Activated T-cell treated with anti-CD3 and anti-CD28 coated beads, Interleukin-2, amount 50 U/mL, for 24 hours (primary cell): ENCODE data around the gene RGS19.

Source experiments
- DNase-seq: peaks from one replicate; pipeline ENCODE4 v3.0.0-alpha.2; 2020
- H3K27ac Mint-ChIP-seq: 2 replicates; pipeline ENCODE4 v1.8.0; 2020; ENCODE audit warnings: mild to moderate bottlenecking, mixed read lengths
- H3K27me3 Mint-ChIP-seq: 2 replicates; pipeline ENCODE4 v1.8.0; 2020; ENCODE audit warnings: mixed read lengths
- H3K36me3 Mint-ChIP-seq: 2 replicates; pipeline ENCODE4 v1.8.0; 2020; ENCODE audit warnings: low read depth, mixed read lengths
- H3K4me1 Mint-ChIP-seq: 2 replicates; pipeline ENCODE4 v1.8.0; 2020; ENCODE audit warnings: low read depth, mixed read lengths
- H3K4me3 Mint-ChIP-seq: 2 replicates; pipeline ENCODE4 v1.8.0; 2020; ENCODE audit warnings: mild to moderate bottlenecking, moderate library complexity, mixed read lengths
- H3K9me3 Mint-ChIP-seq: 2 replicates; pipeline ENCODE4 v1.8.0; 2020; ENCODE audit warnings: mixed read lengths

Gene RGS19

DNA sequence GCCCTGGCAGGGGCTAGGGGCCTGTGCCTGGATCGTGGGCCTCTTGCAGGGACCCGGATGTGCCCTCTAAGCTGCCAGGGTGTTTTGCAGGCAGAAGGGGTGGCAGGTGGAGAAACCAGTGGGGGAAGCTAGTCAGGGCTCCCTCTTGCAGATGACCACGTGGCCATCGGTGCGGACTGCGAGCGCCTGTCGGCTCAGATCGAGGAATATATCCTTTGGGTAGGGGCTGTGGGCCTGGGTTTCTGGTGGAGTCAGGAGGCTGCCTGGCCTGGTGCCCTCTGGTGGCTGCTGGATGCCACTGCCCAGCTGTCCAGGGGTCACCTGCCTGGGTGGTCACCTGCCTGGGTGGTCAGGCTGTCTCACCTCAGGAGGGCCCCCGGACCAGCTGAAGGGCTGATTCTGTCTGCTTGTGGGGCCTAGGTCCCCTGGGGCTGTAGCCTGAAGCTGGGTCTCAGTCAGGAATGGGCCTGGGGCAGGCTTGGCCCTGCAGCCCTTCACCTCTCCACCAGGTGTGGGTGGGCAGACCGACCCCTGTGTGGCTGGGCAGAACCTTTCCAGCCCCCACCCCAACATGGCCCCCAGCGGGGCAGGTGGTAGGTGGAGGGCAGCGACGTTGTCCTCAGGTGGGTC is 9.6 kb downstream of the RGS19 start:
- no peaks in the 10 kb centered on the region for H3K9me3 Mint-ChIP-seq
- no peak for DNase-seq
- H3K27me3 Mint-ChIP-seq: no peaks in the 10 kb centered on the region
- H3K4me3 Mint-ChIP-seq: no peak overlapping the region
- H3K36me3 Mint-ChIP-seq: peaks cover 29% of the 10 kb centered on the region
- peaks cover 32% of the 10 kb centered on the region for H3K4me1 Mint-ChIP-seq
- no peak overlapping the region for H3K27ac Mint-ChIP-seq

DNA sequence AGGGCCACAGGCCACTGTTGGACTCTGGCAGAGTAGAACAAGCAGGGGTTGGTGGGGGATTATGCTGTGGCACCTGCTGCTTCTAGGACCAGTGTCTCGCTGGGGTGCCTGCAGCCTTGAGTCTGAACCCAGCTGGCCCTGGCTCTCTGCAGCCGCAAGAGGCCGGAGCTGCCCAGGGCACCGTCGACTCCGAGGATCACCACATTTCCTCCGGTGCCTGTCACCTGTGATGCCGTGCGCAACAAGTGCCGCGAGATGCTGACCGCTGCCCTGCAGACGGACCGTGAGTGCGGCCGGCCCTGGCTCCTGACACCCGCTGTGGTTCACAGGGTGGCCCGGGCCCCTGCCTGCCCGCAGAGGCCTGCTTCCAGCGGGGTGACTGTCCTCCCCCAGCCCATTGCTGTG is 10.1 kb downstream of the RGS19 start:
- H3K27ac Mint-ChIP-seq: peak overlapping the region; percentile 14
- H3K4me1 Mint-ChIP-seq: peaks cover 37% of the 10 kb centered on the region
- peaks cover 24% of the 10 kb centered on the region for H3K36me3 Mint-ChIP-seq

DNA sequence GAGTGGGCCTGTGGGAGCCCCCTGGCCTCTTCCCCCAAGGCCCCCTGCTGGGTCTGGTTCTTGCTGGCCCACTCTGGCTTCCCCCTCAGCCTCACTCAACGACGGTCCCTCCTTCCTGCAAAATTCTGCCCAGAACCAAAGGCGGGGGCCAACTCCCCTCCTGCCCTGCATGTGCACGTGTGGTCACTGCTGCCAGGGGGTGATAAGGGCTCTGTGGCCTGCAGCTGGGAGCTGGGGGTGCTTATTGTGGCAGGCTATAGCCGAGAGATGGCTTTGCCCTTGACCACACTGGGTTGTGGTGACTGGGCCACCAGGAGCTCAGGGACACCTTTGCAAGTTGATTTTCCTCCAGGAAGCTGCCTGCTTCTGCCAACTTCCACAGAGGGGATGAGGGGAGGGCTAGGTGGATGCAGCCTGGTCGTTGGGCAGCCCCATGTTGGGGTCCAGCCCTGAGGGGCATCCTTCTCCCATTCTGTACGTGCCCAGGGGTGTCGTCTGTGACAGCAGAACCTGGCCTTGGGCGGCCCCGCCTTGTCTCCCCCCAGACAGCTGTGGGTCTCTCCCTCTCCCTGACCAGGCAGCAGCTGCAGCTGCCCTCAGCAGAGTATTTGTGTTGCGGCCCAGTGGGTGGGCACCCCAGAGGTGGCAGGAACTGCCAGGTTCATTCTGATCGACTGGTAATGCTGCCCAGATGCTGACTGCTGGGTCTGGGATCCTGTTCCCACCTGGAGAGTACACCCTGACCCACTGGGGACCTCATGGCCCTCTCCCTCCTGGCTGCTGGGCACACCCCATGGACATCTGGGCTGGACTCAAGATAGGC is 10.7 kb downstream of the RGS19 start:
- no peaks in the 10 kb centered on the region for H3K27me3 Mint-ChIP-seq
- H3K36me3 Mint-ChIP-seq: peaks cover 18% of the 10 kb centered on the region
- peaks cover 44% of the 10 kb centered on the region for H3K4me1 Mint-ChIP-seq
- H3K9me3 Mint-ChIP-seq: no peaks in the 10 kb centered on the region
- H3K4me3 Mint-ChIP-seq: no peak overlapping the region
- DNase-seq: no peak
- H3K27ac Mint-ChIP-seq: peak overlapping the region; percentile 14

More for the DNA sequence above, 10.1 kb downstream of the RGS19 start:
- Mint-ChIP-seq H3K9me3 (no peaks in the 10 kb centered on the region), H3K27me3 (no peaks in the 10 kb centered on the region), H3K4me3 (no peak overlapping the region)
- no peak for DNase-seq

DNA sequence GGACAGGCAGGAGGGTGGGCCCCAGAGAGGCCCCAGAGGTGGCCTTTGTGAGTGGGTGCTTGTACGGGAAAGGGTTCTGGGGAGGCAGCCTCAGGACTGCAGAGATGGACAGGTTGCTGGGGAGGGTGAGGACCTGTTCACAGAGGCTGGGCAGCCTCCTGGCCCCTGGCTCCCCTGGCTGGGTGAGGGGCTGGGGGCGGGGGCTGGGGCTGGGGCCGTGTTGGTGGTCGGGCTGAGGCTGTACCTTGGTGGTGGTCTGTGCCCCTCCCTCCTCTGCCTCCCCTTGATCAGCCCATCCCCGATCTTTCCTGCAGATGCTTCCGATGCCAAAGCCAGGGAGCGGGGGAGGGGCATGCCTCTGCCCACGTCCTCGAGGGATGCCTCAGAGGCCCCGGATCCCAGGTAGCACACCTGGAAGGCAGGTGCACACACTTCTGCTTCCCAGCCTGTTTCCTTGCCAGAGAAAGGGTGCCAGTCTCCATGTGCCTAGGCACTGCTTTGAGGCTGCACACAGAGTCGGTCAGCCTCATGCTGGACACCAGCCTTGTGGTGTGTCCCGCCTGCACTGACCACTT is 11.5 kb downstream of the RGS19 start:
- no peak for DNase-seq
- Mint-ChIP-seq H3K4me3 (no peak overlapping the region), H3K36me3 (peaks cover 11% of the 10 kb centered on the region), H3K27ac (no peak overlapping the region), H3K9me3 (no peaks in the 10 kb centered on the region), H3K4me1 (peaks cover 44% of the 10 kb centered on the region), H3K27me3 (no peaks in the 10 kb centered on the region)

DNA sequence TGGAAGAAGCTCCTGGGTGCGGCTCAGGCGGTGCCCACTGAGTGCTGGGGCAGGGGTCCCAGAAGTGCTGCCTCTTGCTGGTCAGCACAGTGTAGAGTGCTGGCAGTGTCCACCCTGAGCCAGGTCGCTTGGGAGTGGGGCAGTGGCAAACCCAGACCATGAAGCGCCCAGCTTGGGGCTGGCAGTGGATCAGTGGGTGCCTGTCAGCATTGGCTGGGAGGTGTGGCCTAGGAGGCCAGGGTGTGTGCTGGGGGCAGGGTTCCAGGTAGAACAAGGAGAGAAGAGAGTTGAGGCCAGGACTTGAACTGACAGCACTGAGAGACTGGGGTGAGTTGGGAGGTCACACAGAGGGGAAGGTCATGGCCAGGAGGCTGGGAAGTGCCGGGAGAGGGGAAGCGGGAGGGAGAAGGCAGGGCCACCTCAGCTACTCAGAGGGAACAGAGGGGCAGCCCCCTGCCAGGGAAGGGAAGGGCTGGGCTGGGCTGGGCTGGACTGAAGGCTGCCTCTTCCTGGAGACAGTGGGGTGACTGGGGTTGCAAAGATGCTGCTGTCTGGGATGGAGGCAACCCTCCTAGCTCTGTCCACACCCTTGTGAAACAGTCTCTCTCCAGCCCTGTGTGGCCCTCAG is 12.2 kb downstream of the RGS19 start:
- peaks cover 49% of the 10 kb centered on the region for H3K4me1 Mint-ChIP-seq
- H3K4me3 Mint-ChIP-seq: no peak overlapping the region
- H3K36me3 Mint-ChIP-seq: peaks cover 5% of the 10 kb centered on the region
- no peak for DNase-seq
- H3K9me3 Mint-ChIP-seq: no peaks in the 10 kb centered on the region
- no peaks in the 10 kb centered on the region for H3K27me3 Mint-ChIP-seq
- H3K27ac Mint-ChIP-seq: peak overlapping the region; percentile 45

DNA sequence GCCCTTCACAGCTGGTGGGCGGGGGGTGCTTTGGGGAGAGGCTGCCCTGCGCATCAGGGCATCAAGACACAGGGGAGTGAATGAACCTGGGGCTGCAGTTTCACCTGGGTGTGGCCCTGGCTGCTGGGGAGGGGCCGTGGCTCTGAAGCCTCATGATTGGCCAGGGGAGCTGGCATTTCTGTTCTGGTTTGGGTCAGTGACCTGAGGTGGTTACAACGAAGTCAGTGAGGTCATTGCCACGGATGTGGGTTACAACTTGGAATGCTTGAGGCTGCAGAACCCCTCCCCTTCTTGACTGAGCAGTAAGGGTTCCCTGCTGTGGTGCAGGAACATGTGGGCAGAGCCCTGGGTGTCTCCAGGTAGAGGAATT is 13.4 kb downstream of the RGS19 start:
- H3K9me3 Mint-ChIP-seq: no peaks in the 10 kb centered on the region
- no peaks in the 10 kb centered on the region for H3K27me3 Mint-ChIP-seq
- H3K4me3 Mint-ChIP-seq: peak overlapping the region; percentile 21
- peak; percentile 58 for DNase-seq
- H3K27ac Mint-ChIP-seq: peak overlapping the region; percentile 75
- no peaks in the 10 kb centered on the region for H3K36me3 Mint-ChIP-seq
- peaks cover 50% of the 10 kb centered on the region for H3K4me1 Mint-ChIP-seq

DNA sequence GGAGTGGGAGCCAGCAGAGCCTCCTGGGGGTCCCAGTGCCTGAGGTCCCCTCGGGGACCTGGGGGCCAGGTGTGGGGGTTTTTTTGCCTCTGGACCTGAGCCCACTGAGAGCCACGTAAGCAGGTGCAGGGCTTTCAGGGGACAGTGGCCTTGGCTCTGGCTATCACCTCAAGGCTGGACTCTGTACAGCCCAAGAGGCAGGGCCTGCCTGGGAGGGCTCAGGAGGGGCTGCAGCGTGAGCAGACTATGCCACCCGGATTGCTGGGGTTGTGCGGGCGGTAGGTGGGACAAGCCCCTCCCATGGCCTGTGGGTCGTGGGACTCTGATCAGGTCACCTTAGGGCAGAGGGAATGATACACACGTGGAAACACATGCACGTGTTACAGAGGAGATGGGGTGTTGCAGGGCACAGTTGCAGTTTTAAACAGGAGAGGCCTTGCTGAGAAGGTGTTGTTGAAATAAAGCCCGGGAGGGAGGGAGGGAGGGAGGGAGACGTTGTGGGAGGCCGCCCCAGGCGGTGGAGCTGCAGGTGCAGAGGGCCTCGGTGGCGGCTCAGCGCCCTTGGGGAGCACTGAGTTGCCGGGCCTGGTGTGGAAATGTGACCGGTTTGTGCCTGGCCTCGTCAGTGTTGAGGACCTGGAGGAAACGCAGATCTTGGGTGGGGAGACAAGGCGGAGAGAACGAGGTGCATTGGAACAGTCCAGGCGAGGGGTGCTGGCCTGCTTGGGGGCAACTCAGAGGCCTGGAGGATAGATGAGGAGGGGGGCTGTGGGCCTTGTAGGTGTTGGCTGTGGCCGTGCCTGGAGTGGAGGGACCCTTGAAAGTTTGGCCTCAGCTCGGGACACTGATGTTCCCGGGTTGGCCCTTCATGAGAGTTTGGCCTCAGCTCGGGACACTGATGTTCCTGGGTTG is 14.0 kb downstream of the RGS19 start:
- DNase-seq: no peak
- Mint-ChIP-seq H3K9me3 (no peaks in the 10 kb centered on the region), H3K4me1 (peaks cover 50% of the 10 kb centered on the region), H3K27me3 (no peaks in the 10 kb centered on the region), H3K4me3 (peak overlapping the region; percentile 21), H3K36me3 (no peaks in the 10 kb centered on the region), H3K27ac (peak overlapping the region; percentile 75)

DNA sequence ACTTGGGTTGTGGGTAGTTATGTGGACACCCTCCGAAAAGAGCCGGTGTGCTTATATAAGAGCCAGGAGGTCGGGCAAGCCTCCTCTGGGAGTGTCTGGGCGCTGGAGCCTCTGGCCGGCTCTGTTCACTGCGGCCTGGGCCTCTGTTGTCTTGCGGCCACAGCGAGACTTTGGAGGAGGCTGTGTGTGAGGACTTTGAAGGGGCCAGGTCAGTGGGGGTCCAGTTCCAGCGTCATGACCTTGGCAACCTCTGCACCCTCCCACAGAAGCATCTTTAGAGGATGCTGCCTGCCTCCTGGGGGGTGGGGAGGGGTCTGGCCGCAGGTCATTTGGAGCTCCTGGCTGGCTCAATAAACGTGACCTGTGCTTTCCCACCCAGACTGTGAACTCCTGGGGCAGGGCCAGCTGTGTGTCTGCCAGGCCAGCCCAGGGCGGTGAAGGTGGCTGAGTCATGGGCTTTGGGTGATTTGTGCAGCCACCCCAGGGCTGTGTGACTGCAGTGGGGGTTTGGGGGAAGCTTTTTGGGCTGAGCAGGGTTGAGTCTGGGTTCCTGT is 15.1 kb downstream of the RGS19 start:
- Mint-ChIP-seq H3K27me3 (no peaks in the 10 kb centered on the region), H3K9me3 (no peaks in the 10 kb centered on the region), H3K27ac (peak overlapping the region; percentile 87), H3K4me1 (peaks cover 49% of the 10 kb centered on the region), H3K4me3 (peak overlapping the region; percentile 84), H3K36me3 (no peaks in the 10 kb centered on the region)
- no peak for DNase-seq

DNA sequence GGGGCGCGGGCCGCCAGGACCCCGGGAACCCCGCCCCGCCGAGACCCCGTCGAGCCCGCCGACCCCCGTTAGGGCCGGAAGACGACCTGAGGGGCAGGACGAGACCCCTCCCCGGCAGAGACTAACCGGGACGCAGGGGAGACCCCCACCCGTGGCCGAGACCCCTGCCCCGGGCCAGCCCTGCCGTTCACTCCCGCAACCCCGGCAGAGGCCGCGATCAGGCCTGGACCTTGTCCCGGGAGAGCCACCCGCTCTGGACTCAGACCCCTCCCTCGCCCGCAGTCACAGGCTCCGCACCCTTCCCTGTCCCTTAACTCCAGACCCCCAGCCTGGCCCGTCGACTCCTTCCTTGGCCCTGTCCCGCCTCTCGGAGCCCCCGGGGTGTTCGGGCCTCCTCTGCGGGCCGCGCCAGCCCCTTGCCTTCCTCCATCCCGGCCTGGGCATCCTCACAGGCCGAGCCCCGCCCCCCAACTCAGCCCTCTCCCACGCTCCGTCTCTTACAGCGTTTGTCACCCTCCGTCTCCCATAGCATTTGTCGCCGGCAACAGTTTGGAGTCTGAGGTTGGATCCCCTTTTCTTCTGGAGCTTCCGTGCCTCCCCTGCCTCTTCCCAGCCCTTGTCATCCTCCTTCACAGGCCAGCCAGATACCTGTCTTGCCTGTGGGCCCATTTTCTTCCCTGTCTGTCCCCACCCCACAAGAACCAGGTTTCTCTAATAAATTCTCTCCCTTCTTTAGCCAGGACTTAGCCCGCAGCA is 15.8 kb downstream of the RGS19 start:
- H3K36me3 Mint-ChIP-seq: no peaks in the 10 kb centered on the region

DNA sequence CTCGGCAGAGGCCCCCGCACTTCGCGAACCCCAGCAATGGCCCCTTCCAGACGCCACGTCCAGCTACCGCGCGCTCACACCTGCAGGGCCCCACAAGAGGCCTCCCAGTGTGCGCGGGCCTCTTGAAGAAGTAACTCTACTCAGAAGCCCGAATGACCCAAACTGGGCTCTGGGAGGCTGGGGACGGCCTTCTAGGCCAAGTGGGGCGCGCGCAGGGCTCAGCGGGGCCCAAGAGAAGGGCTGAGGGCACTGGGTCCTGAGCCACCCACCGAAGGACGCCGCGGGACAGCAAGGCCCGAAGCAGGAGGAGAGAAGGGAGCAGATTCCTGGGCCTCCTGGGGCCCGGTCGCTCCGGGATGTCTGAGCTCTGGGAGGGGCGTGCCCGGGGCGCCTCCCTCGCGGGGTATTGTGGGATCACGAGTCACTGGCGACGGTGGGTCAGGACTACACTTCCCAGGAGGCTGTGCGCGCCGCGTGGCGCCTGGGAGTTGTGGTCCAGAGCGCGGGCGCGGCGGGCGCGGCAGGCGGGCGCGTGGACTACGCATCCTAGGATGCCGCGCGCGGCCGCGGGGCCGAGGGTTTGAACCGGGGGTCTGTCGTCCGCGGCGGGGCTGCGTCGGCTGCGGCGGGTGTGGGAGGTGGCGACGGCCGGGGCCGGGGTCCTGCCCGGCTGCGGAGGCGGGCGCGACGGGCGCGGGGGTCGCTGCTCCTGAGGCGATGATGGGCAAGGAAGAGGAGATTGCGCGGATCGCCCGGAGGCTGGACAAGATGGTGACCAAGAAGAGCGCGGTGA is 16.5 kb downstream of the RGS19 start, which contains the start of gene TCEA2:
TSS of gene TCEA2 (plus strand) at position 603 of the 793 bp plus-strand sequence. CDS start at position 718, 115 bp downstream.
- Mint-ChIP-seq H3K4me3 (peak within 1 kb of the TSS; percentile 84), H3K27me3 (no peaks in the 10 kb centered on the region), H3K36me3 (no peaks in the 10 kb centered on the region), H3K9me3 (no peaks in the 10 kb centered on the region), H3K4me1 (peaks cover 56% of the 10 kb centered on the region), H3K27ac (peak within 1 kb of the TSS; percentile 87)
- DNase-seq: peak; percentile 96

More for the DNA sequence above, 15.8 kb downstream of the RGS19 start:
- Mint-ChIP-seq H3K27ac (peak overlapping the region; percentile 87), H3K27me3 (no peaks in the 10 kb centered on the region), H3K4me1 (peaks cover 51% of the 10 kb centered on the region), H3K4me3 (peak overlapping the region; percentile 84), H3K9me3 (no peaks in the 10 kb centered on the region)
- DNase-seq: peak; percentile 62

DNA sequence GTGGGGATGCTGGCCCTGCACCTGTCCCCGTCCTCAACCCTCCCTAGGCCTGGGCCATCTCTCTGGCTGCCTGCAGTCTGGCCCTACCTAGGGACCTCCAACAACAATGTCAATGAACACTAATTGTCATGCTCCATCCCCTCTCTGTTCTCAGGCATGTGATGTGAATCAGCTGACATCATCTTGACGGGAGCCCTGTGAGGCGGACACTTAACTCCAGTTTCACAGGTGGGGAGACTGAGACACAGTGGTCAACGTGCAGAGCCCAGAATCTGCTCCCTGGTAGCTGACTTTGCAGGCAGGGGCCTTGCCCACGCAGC is 17.1 kb downstream of the RGS19 start:
- Mint-ChIP-seq H3K9me3 (no peaks in the 10 kb centered on the region), H3K4me1 (peaks cover 58% of the 10 kb centered on the region), H3K27ac (peak overlapping the region; percentile 6), H3K27me3 (no peaks in the 10 kb centered on the region), H3K4me3 (peak overlapping the region; percentile 84), H3K36me3 (no peaks in the 10 kb centered on the region)
- DNase-seq: no peak

DNA sequence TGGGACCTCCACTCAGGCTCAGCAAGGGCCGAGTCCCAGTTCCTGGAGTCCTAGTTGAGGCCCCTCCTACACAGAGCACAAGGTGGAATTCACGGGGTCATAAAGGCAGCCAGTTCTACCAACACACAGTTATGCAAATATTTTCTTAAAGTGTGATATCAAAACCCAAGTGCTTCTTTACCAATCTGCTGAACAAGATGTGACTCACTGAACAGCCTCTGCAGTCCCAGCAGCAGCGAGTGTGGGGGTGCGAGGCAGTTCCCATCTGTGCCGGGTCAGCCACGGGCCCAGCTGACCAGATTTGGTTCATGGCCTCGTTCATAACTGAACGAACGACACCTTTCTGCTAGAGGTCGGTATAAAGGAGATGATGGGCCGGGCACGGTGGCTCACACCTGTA is 20.8 kb downstream of the RGS19 start:
- H3K27ac Mint-ChIP-seq: peak overlapping the region; percentile 55
- H3K27me3 Mint-ChIP-seq: peaks cover 7% of the 10 kb centered on the region
- no peaks in the 10 kb centered on the region for H3K9me3 Mint-ChIP-seq
- peaks cover 25% of the 10 kb centered on the region for H3K4me1 Mint-ChIP-seq
- DNase-seq: no peak
- no peak overlapping the region for H3K4me3 Mint-ChIP-seq
- no peaks in the 10 kb centered on the region for H3K36me3 Mint-ChIP-seq
